Measurements from ENCODE around the gene PRSS23. TPM values are rescaled to one million over a fixed set of nuclear protein-coding genes. Genes with fewer than 3 reads are reported as not detected.

Gene PRSS23, protein sequence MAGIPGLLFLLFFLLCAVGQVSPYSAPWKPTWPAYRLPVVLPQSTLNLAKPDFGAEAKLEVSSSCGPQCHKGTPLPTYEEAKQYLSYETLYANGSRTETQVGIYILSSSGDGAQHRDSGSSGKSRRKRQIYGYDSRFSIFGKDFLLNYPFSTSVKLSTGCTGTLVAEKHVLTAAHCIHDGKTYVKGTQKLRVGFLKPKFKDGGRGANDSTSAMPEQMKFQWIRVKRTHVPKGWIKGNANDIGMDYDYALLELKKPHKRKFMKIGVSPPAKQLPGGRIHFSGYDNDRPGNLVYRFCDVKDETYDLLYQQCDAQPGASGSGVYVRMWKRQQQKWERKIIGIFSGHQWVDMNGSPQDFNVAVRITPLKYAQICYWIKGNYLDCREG
- total RNA-seq = 10 to 100 TPM; 45.5 to 46.4 TPM

GRCh38 chr11:86800076-86800959 is at the start of gene PRSS23:
PRSS23 (plus strand) TSS chr11:86800542; CDS start chr11:86807644, 7,102 bp downstream.
- TF ChIP-seq, protein P1, sequence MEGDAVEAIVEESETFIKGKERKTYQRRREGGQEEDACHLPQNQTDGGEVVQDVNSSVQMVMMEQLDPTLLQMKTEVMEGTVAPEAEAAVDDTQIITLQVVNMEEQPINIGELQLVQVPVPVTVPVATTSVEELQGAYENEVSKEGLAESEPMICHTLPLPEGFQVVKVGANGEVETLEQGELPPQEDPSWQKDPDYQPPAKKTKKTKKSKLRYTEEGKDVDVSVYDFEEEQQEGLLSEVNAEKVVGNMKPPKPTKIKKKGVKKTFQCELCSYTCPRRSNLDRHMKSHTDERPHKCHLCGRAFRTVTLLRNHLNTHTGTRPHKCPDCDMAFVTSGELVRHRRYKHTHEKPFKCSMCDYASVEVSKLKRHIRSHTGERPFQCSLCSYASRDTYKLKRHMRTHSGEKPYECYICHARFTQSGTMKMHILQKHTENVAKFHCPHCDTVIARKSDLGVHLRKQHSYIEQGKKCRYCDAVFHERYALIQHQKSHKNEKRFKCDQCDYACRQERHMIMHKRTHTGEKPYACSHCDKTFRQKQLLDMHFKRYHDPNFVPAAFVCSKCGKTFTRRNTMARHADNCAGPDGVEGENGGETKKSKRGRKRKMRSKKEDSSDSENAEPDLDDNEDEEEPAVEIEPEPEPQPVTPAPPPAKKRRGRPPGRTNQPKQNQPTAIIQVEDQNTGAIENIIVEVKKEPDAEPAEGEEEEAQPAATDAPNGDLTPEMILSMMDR (IDR thresholded peaks at IDR 0.05) = no peak
- Histone ChIP-seq H3K9ac (ENCODE audit: low read depth in 2 of 2, low read length in 2 of 2) (peak within 1 kb of the TSS; percentile 80 to 84), H3K27ac (peak within 1 kb of the TSS; percentile 61), H3K4me1 (no peaks in the 10 kb centered on the region), H3K36me3 (no peaks in the 10 kb centered on the region), H3K4me3 (peak within 1 kb of the TSS; percentile 49), H3K9me3 (no peaks in the 10 kb centered on the region), H3K27me3 (no peaks in the 10 kb centered on the region)
- intact Hi-C loops (cut with DNase I) = loop anchor here (5.0 kb wide), 3 partner anchors 133 to 343 kb away; no protein-coding TSS in a partner anchor
- peak; percentile 77 for DNase-seq

DNA sequence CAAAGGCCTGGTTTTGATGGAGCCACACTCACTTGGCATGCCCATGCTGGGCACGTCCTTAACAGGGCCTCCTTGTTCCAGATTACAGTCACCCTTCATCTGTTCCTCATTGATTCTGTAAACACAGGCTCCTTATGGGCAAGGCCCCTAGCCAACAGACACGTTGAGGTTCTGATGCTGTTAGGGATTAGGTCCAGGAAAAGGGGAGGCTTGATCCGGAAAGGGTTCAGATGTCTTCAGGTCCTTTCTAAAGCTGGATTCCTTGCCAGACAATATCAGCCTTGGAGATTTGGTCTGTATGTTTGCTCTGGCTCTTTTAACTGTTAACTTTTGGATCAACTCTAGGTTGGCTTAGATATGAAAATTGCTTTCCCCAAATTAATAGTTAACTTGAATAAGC is 46.9 kb upstream of the PRSS23 start:
- Histone ChIP-seq H3K9ac (ENCODE audit: low read depth in 2 of 2, low read length in 2 of 2) (no peak overlapping the region), H3K9me3 (no peaks in the 10 kb centered on the region), H3K4me3 (no peak overlapping the region), H3K27ac (no peak overlapping the region), H3K36me3 (no peaks in the 10 kb centered on the region), H3K4me1 (no peaks in the 10 kb centered on the region), H3K27me3 (no peaks in the 10 kb centered on the region)
- DNase-seq = no peak
- intact Hi-C loops (cut with DNase I) = no loop called here
- TF ChIP-seq, protein P1 (IDR thresholded peaks at IDR 0.05) = no peak

GRCh38 chr11:86755146-86755545 is 45.2 kb upstream of the PRSS23 start:
- no peak overlapping the region for H3K9ac ChIP-seq (ENCODE audit: low read depth in 2 of 2, low read length in 2 of 2)
- TF ChIP-seq, protein P1 (IDR thresholded peaks at IDR 0.05) = no peak
- no peaks in the 10 kb centered on the region for H3K27me3 ChIP-seq
- H3K4me3 ChIP-seq = no peak overlapping the region
- no peak overlapping the region for H3K27ac ChIP-seq
- no peaks in the 10 kb centered on the region for H3K36me3 ChIP-seq
- H3K4me1 ChIP-seq = no peaks in the 10 kb centered on the region
- intact Hi-C loops (cut with DNase I) = no loop called here
- no peaks in the 10 kb centered on the region for H3K9me3 ChIP-seq
- no peak for DNase-seq

GRCh38 chr11:86758171-86758570 is 42.2 kb upstream of the PRSS23 start:
- intact Hi-C loops (cut with DNase I) = no loop called here
- no peak for DNase-seq
- no peaks in the 10 kb centered on the region for H3K36me3 ChIP-seq
- no peaks in the 10 kb centered on the region for H3K27me3 ChIP-seq
- H3K27ac ChIP-seq = no peak overlapping the region
- H3K9me3 ChIP-seq = no peaks in the 10 kb centered on the region
- no peak overlapping the region for H3K4me3 ChIP-seq
- TF ChIP-seq, protein P1 (IDR thresholded peaks at IDR 0.05) = no peak
- H3K4me1 ChIP-seq = no peaks in the 10 kb centered on the region
- H3K9ac ChIP-seq (ENCODE audit: low read depth in 2 of 2, low read length in 2 of 2) = no peak overlapping the region

GRCh38 chr11:86760577-86760976 is 39.8 kb upstream of the PRSS23 start:
- Histone ChIP-seq H3K9me3 (no peaks in the 10 kb centered on the region), H3K4me1 (no peaks in the 10 kb centered on the region), H3K36me3 (no peaks in the 10 kb centered on the region), H3K4me3 (no peak overlapping the region), H3K27ac (no peak overlapping the region), H3K27me3 (no peaks in the 10 kb centered on the region), H3K9ac (ENCODE audit: low read depth in 2 of 2, low read length in 2 of 2) (no peak overlapping the region)
- DNase-seq = no peak
- TF ChIP-seq, protein P1 (IDR thresholded peaks at IDR 0.05) = no peak
- intact Hi-C loops (cut with DNase I) = no loop called here
